Stimulated activated CD8-positive, alpha-beta memory T cell treated with anti-CD3 and anti-CD28 coated beads, Interleukin-15, amount 100 ng/mL, for 24 hours (primary cell): Measurements from ENCODE around the gene THSD4.

ENCODE experiments used
- DNase-seq: peaks from one replicate; pipeline ENCODE4 v3.0.0-alpha.2; 2020; ENCODE audit warnings: low read depth

Gene THSD4

GRCh38 chr15:71588746-71589145 lies 473.5 kb downstream of the THSD4 start:
- DNase-seq: no peak

GRCh38 chr15:71591057-71591456 lies 475.8 kb downstream of the THSD4 start:
- no peak for DNase-seq

- no peak for DNase-seq
Measured at GRCh38 chr15:71592203-71592602, 476.9 kb downstream of the THSD4 start.

- DNase-seq: no peak
Measured at GRCh38 chr15:71595846-71596553, 480.7 kb downstream of the THSD4 start.

GRCh38 chr15:71596672-71597071 lies 481.4 kb downstream of the THSD4 start:
- DNase-seq: no peak

- DNase-seq: no peak
Measured at GRCh38 chr15:71597126-71597525, 481.9 kb downstream of the THSD4 start.

GRCh38 chr15:71597637-71598036 lies 482.4 kb downstream of the THSD4 start:
- DNase-seq: no peak

- no peak for DNase-seq
Measured at GRCh38 chr15:71598741-71599140, 483.5 kb downstream of the THSD4 start.

- no peak for DNase-seq
Measured at GRCh38 chr15:71599418-71600151, 484.3 kb downstream of the THSD4 start.

GRCh38 chr15:71600237-71600636 lies 485.0 kb downstream of the THSD4 start:
- DNase-seq: no peak

GRCh38 chr15:71601038-71601834 lies 486.0 kb downstream of the THSD4 start:
- DNase-seq: no peak

GRCh38 chr15:71603379-71603778 lies 488.1 kb downstream of the THSD4 start:
- DNase-seq: no peak

- DNase-seq: no peak
Measured at GRCh38 chr15:71607383-71607782, 492.1 kb downstream of the THSD4 start.

GRCh38 chr15:71610728-71611552 lies 495.7 kb downstream of the THSD4 start:
- DNase-seq: no peak

GRCh38 chr15:71611553-71612396 lies 496.5 kb downstream of the THSD4 start:
- DNase-seq: no peak

- no peak for DNase-seq
Measured at GRCh38 chr15:71612397-71612722, 497.1 kb downstream of the THSD4 start.

- no peak for DNase-seq
Measured at GRCh38 chr15:71612869-71613268, 497.6 kb downstream of the THSD4 start.

GRCh38 chr15:71623111-71623510 lies 507.8 kb downstream of the THSD4 start:
- DNase-seq: no peak

GRCh38 chr15:71626596-71627088 lies 511.4 kb downstream of the THSD4 start:
- DNase-seq: no peak

- DNase-seq: no peak
Measured at GRCh38 chr15:71627188-71627587, 511.9 kb downstream of the THSD4 start.

- DNase-seq: no peak
Measured at GRCh38 chr15:71627604-71628003, 512.3 kb downstream of the THSD4 start.
